ENCODE results near the gene EXOC3.

EXOC3 gene

DNA sequence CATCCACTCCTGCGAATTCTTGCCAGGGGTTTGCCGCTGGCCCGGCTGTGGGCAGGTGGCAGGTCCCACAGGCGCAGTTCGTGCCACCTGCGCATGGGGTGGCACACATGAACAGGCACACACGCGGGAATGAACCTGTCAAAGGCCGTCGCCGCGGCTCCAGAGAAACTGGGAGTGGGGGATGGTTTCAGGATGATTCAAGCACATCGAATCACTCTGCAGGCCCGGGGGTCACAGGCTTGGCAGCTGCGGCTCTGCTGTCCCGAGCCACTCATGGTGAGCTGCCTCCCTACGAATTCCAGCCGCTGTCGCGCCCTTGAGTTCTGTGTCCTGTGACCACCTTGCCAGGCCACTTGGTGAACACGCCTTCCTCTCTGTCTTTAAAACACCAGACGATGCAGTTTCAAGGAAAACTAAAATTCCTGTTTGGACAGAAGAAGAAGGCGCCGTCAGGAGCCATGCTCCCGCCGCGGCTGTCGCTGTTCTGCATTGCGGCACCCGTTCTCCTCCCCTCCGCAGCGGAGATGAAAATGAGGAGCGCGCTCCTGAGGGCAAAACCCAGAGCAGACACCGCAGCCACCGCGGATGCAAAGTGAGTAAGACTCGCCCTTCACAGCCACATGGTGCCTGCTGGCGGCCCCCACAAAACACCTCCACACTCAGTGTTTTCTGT lies 15.4 kb upstream of the EXOC3 start:
- DNase-seq = no peak

DNA sequence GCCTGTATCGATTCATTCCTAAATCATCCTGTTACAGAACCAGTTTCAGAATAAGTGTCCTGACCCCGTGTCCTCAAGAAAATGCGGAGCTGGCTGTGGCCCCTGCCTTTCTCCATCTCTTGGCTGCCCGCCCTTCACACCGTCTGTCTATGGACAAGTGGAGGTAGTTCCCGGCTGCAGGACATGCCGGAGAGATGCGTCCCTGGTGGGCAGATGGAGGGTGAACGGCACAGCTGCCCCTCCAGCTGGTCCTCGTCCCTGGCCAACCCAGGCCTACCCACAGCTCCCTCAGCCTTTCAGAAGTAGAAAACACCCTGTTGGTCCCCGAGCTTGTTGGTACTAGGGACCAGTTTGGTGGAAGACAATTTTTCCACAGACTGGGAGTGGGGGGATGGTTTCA lies 14.8 kb upstream of the EXOC3 start:
- no peak for DNase-seq

DNA sequence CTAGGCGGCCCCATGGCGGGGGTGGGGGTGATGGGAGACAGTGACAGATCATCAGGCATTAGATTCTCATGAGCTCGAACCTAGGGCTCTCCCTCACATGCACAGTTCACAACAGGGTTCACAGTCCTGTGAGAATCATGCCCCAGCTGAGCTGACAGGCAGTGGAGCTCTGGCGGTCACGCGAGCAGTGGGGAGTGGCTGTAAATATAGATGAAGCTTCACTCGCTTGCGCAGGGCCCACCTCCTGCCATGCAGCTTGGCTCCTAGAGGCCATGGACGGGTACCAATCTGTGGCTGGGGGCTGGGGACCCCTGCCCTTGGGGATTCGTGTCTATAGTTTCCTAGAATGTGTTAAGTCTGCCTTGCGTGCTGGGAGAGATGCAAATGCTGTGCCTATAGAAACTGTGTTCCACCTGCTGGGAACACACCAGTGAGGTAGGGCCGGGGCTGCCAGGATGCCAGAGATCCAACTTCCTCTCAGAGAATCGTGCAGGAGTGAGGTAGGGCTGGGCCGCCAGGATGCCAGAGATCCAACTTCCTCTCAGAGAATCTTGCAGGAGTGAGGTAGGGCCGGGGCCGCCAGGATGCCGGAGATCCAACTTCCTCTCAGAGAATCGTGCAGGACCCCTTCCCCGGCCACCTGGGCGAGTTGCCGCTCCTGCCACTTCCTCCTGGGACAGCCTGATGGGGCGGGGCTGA lies 14.1 kb upstream of the EXOC3 start:
- DNase-seq = no peak

DNA sequence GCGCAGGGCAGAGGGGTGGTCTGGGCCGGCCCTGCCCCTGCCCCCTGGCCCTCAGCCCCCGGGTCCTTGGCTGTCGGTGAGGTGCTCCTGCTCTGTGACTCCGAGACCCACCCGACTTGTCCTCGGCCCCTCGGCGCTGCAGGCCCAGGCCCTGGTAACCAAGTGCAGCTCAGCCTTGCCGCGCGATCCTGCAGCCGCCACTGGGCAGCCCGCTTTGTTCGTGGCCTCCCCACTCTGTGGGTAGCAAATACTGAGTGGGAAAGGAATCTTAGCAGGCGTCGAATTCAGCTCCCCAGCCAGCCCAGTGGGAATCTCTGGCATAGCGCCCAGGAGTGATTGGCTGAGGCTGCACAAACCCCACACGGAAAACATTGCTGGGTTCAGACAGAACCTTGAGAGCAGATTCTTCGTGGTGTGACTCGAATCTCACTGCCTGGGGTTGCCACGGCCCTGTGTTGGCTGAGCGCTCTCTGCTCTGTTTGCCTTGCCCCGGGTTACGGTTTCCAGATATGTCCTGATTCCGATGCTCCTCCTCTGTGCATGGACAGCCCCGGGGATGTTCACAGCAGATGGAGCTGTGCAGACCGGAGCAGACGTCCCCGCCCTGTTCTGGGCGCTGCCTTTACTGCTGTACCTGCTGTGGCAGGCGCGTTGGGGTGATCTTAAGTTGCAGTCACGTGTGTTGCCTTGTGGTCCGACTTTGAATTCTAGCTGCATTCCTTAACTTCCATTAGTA lies 13.4 kb upstream of the EXOC3 start:
- no peak for DNase-seq

DNA sequence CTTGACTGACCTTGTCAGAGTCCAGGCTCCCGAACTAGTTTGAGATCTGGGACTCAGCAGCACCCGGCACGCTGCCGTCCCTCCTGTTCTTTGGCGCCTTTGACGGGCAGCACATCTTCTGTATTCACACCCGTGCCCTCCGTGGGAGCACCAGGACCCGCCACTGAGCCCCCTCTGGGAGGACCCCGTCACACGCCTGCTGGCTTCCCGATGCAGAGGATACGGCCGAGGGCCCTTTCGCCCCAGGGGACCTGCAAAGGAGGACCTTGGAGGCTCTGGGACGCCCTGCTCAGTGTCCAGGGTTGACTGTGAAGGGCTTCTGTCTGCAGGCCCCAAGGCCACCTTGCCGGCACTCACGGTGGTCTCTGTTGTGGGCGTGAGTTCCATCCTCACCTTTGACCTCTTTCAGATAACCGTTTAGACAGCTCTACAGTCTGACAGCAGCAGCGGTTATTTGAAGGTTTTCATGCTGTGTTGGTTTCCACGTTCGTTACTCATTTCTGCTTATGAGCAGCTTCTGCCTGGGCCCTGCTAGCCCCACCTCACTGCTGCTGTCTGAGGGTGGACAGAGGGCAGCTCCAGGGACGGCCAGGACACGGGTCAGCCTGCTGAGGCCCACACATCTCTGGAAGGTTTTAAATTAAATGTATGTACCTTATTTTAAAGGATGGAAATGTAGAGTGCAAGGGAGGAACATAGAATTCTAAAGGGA lies 12.6 kb upstream of the EXOC3 start:
- DNase-seq = no peak

DNA sequence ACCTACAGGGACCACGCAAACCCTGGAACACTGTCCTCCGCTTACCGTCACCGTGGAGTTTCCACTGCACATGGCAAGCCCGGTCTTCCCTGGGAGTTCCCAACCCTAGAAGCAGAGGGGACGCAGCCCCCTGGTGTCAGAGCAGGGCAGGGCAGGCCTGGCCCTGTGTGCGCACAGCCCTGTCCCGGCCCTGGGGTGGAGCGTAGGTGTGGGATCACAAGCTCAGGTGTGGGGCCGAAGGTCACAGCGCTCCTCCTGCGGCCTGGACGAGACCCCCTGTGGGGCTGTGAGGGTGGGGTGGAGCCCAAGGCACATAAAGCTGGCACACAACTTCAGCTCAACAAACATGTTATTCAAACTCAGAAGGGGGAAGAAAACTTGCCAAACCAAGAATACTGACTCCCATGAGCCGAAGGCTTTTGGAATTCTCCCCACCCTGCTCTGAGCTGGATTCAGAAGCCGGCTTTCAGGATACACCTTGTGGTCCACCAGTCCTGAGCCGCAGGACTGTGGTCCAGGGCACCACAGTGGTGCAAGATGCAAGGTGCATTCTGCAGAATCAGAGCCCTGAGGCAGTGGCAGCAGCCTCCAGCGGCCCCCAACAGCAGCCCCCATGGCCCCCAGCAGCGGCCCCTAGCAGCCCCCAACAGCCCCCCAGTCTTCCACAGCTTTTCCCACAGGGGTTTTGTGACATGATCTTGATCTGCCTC lies 11.8 kb upstream of the EXOC3 start:
- DNase-seq = peak; percentile 68

DNA sequence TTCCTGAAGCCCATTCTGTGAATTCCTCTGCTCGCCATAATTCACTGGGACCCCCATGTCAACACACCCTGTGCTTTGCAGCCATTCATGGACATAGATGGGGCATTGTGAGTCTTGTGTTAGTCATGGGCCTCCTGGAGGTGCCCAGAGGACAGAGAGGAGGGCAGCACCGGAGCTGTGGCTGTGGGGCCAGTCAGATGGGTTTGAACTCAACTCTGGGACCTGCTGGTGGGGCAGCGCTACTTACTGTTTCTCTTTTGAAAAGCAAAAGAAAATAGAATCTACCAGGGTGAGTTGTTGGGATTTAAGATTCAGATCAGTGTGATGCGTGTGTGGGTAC lies 11.3 kb upstream of the EXOC3 start:
- DNase-seq = no peak

DNA sequence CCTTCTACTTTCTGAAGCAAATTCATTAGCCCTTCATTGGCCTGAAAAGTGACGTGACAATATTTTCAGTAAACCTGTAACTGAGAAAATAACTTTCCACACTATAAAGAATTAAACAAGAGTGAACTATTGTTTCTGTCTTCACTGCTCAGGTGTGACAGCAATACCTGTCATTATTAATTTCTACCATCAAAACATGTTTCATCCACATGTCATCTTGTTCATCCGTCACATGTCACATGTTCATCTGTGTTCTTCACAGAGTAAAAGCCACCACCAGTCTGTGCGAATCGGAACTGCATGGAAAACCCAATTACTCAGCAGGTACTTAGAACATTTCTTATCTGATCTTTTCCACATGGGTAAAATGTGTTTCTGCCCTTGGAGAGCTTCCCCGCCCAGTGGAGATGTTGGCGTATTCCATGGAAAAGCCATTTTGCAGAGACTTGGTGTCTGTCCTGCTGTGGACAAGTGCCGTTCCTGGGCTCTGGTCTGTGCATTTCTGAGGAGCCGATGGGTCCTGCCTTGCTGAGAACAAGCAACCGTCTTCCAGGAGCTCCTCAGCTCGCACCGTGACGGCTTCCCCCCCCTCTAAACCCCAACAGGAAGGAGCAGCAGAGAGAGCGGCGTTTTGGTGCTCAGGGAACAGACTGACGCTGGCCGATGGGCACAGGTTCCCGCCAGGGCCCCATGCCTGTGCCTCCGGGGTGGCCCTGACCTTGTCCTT lies 10.6 kb upstream of the EXOC3 start:
- no peak for DNase-seq

DNA sequence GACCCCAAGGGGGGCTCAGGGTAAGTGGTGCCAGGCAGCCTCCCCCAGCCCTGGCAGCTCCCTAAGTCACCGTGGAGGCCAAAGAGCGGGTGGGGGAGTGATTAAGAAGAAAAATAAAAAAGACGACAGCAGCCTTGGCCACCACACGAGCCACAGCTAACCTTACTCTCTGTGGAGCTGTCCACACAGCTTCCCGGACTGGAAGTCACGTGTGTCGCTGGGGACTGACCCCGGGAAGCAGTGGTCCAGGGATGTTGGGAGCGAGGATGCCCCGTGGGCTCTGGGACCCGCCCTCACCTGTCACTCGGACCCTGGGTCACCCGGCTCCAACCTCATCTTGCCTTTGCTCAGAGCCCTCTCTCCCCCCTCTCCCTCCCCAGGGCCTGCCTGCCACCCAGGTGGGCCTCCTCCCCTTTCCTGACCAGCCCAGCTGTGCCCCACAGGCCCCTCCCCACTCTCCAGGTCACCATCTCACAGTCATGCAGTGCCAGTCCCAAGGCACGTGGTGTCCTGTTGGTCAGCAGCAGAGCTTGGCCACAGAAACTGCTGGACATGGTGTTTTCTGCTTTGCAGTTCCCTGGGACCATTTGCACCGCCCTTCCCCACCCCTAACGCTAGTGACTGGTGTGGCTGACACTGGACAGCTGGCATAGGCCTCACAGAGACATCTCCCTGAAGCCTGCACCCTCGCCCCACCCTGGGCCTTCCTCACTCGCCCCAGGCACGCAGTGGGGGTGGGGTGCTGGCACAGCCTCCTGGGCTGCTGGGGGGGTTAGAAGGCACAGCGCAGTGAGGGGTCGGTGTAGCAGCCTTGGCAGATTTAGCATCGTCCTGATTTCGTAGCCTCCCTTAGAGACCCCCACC lies 9.8 kb upstream of the EXOC3 start:
- no peak for DNase-seq

DNA sequence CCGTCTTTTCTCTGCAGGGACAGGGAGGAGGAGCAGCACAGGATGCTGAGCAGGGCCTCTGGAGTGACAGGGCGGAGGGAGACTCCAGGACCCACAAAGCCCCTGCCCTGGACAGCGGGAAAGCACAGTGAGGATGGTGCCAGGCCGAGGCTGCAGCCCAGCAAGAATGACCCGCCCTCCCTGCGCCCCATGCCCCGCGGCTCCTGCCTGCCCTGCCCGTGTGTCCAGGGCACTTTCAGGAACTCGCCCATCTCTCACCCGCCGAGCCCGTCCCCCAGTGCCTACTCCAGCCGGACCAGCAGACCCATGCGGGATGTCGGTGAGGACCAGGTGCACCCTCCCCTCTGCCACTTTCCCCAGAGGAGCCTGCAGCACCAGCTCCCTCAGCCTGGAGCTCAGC lies 9.1 kb upstream of the EXOC3 start:
- no peak for DNase-seq

DNA sequence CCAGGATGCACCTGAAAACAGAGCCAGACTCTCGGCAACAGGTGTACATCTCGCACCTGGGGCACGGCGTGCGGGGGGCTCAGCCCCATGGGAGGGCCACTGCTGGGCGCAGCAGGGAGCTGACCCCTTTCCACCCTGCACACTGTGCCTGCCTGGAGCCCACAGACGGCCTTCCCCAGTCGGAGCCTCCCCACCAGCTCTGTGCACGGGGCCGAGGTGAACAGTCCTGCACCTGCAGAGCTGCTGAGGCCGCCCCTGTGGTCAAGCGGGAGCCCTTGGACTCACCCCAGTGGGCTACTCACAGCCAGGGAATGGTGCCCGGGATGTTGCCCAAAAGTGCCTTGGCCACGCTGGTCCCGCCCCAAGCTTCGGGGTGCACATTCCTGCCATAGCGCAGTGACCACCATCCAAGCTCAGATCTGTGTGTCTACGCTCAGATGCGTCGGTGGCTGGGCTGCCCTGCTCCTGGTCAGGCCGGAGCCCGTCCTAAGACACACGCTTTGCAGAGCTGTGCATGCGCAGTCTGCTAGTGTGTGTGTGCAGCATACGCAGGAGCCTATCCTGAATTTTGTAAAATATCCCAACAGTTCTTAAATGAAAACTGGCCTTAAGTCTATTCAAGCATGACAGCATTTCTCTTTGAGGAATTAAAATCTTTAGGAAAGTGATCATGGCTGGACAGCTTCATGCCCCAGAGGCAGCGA lies 8.4 kb upstream of the EXOC3 start:
- DNase-seq = no peak

DNA sequence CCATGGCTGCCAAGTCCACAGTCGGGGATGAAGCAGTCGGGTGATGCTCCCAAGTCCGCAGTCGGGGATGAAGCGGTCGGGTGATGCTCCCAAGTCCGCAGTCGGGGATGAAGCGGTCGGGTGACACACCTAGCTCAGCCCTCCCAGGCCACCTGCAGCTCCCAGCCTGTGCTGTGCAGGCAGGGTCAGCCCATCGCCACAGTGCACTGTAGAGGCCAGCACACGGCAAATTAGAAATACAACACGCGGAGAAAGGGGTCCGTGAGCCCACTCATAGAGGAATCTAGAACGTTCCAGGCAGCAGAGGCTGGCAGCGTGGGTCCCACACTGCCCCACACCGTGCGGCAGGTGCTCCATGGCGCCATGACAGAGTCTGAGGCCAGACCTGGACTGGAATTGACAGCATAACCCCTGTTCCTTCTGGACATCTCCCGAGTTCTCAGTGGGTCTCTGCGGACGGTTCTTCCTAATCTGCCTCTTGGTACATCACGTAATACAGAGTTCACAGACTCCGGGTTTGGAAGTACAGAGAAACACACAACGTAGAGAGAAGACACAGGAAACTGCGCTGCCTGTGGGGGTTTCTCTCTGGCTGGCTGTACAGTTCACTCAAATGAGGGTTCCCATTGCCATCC lies 7.7 kb upstream of the EXOC3 start:
- DNase-seq = no peak

DNA sequence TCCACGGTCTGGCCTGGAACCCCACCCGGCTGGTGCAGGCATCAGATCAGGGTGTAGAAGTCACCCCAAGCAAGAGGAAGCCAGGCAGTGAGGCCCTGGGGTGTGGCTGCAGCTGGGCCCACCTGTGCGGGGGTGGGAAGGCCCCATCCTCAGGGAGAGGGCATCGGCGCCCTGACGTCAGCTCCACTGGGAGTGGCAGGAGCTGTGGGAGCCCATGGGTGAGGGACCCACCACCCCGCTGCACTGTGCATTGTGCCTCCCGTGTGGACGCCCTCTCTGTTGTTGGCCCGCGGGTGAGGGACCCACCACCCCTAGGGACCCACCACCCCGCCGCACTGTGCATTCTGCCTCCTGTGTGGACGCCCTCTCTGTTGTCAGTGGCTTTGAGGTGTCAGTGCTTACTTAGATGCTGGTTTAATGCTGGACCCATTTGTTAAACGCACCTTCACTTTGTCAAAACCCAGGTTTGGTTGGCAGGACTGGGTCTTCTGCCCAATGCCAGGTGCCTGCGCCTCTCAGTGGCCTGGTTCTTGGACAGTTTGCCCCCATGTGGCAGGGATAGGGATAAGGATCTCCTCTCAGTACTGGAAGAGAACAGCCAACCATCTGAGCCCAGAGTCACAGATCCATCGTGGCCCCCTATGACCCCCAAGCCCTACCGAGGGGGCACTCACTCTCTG lies 6.9 kb upstream of the EXOC3 start:
- no peak for DNase-seq

DNA sequence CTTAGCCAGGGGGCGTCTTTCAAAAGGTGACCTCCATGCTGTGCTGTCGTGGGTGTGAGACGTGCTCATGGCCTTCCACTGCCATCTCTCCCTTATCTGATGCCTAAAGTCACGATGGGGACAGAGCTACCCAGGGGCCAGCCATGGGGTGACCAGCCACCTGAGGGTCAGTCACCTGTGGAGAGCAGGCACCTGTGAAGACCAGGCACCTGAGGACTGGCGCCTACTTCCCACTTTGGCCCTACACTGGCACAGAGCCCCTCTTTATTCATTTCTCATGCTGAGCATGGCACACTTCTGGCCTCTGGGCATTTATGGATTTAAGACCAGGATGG lies 6.4 kb upstream of the EXOC3 start:
- no peak for DNase-seq

DNA sequence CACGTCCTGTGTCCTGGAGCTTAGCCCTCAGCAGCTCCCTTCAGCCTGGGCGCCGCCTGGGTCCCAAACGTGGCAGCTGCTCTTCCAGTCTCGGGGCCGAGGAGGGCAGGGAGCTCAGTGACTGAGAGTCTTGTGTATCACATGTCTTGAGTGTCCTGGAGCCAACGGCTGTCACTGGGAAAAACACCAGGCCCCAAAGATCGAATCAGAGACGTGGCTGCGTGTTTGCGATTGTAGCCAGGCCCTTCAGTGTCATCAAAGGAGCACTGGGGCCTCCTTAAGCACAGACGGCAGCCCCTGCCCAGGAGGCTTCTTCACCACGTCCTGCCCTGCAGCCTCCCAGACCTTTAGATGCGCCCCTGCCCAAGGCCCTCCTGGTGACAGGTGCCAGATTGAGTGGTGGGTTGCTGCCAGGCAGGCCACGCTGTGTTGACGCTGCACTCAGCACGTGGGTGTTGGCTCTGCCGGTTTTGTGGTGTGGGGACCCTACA lies 5.7 kb upstream of the EXOC3 start:
- DNase-seq = no peak

DNA sequence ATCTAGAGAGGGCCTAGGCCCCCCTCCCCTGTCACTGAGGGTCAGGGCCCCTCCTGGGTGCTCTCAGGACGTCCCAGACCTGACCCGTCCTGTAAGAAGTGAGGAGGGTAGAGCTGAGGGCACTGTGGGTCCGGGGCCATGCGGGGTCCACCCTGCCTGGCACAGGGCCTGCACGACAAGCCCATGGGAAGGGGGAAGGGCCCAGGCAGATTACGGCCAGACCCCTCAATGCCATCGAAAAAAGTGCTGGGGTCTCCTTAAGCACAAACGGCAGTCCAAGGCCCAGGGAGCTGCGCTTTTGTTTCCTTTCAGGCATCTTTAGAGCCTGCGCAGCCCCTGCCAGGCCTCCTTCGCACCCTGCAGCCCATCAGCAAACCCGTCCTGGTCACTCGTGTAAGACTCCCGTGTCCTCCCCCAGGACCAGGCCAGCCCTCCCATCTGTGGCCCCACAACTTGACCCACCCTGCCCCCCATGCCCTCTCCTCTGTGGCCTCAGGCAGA lies 4.4 kb upstream of the EXOC3 start:
- DNase-seq = no peak

DNA sequence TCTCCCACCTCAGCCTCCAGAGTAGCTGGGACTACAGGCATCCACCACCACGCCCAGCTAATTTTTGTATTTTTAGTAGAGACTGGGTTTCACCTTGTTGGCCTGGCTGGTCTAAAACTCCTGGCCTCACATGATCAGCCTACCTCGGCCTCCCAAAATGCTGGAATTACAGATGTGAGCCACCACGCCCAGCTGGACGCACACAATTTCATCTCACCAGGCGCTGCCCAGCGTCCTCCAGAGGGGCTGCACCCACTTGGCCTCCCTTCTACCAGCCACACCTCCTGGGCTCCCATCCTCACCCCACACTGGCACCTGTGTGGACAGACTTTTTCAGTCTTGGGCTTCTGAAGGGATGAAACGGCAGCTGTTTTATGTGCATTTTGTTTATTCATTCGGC lies 3.8 kb upstream of the EXOC3 start:
- DNase-seq = no peak

DNA sequence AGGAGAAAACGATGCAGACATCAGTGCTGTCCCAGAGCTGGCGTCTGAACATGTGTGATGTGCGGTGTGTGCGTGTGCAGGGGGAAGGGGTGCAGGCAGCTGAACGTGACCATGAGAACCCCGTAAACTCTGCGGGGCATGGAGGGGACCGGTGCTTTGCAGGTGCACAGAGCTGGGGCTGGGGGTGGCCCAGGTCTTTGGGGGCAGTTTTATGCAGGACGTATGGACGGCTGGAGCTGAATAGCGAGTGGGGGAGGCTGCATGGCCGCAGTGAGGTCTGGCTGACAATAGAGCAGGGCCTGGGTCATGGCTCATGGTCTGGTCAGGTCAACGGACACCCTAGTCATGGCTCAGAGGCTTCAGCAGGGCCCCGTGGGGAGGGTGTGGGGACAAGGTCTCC lies 3.3 kb upstream of the EXOC3 start:
- DNase-seq = no peak

Data from stimulated activated CD4-positive, alpha-beta T cell treated with anti-CD3 and anti-CD28 coated beads, Interleukin-4, amount 100 ng/mL, for 1 hour (primary cell).